ENCODE measurements around the gene CDH18. TPM values are rescaled to one million over a fixed set of nuclear protein-coding genes. Genes with fewer than 3 reads are reported as not detected.

Gene CDH18
- total RNA-seq, 1 experiment from 2014 or later = 0.86 TPM

- Histone ChIP-seq H3K4me1 (no peaks in the 10 kb centered on the region), H3K4me3 (ENCODE audit: low read depth, low read length) (no peak overlapping the region), H3K27me3 (replicated peaks; ENCODE audit: control insufficient read depth, insufficient read depth, low read length) (no peaks in the 10 kb centered on the region), H3K36me3 (ENCODE audit: control insufficient read depth, insufficient read depth, low read length) (no peaks in the 10 kb centered on the region), H3K9me3 (no peaks in the 10 kb centered on the region)
- H3K4me3 Mint-ChIP-seq (ENCODE audit: unreplicated experiment) = no peak overlapping the region
- H3K27me3 Mint-ChIP-seq (ENCODE audit: insufficient read depth, unreplicated experiment) = no peaks in the 10 kb centered on the region
- H3K27ac Mint-ChIP-seq (ENCODE audit: unreplicated experiment) = no peak overlapping the region
- TF ChIP-seq CTCF (IDR thresholded peaks at IDR 0.05; ENCODE audit: insufficient read depth in 1 of 2, low read depth in 1 of 2, low read length in 1 of 2, severe bottlenecking in 1 of 2, unreplicated experiment in 1 of 2) = no peak
- no peaks in the 10 kb centered on the region for H3K9me3 Mint-ChIP-seq (ENCODE audit: unreplicated experiment)
- no peaks in the 10 kb centered on the region for H3K4me1 Mint-ChIP-seq (ENCODE audit: low read depth, unreplicated experiment)
- intact Hi-C loops (cut with micrococcal nuclease; ENCODE audit: unreplicated experiment) = no loop called here
- no TSS peak for BruUV-seq (replicated peaks)
- ChIA-PET POLR2A (no interaction called here), CTCF (no interaction called here)
- no peaks in the 10 kb centered on the region for H3K36me3 Mint-ChIP-seq (ENCODE audit: insufficient read depth, unreplicated experiment)
- DNase-seq = no peak
These were observed 28.1 kb downstream of the CDH18 start for GRCh38 chr5:19959830-19960384.

- Histone ChIP-seq H3K4me1 (no peaks in the 10 kb centered on the region), H3K36me3 (ENCODE audit: control insufficient read depth, insufficient read depth, low read length) (no peaks in the 10 kb centered on the region), H3K9me3 (no peaks in the 10 kb centered on the region), H3K27me3 (replicated peaks; ENCODE audit: control insufficient read depth, insufficient read depth, low read length) (no peaks in the 10 kb centered on the region), H3K4me3 (ENCODE audit: low read depth, low read length) (no peak overlapping the region)
- H3K4me1 Mint-ChIP-seq (ENCODE audit: low read depth, unreplicated experiment) = no peaks in the 10 kb centered on the region
- H3K36me3 Mint-ChIP-seq (ENCODE audit: insufficient read depth, unreplicated experiment) = no peaks in the 10 kb centered on the region
- DNase-seq = no peak
- H3K9me3 Mint-ChIP-seq (ENCODE audit: unreplicated experiment) = no peaks in the 10 kb centered on the region
- BruUV-seq (replicated peaks) = no TSS peak
- no peak overlapping the region for H3K4me3 Mint-ChIP-seq (ENCODE audit: unreplicated experiment)
- ChIA-PET POLR2A (no interaction called here), CTCF (no interaction called here)
- no peak for TF ChIP-seq CTCF (IDR thresholded peaks at IDR 0.05; ENCODE audit: insufficient read depth in 1 of 2, low read depth in 1 of 2, low read length in 1 of 2, severe bottlenecking in 1 of 2, unreplicated experiment in 1 of 2)
- no peak overlapping the region for H3K27ac Mint-ChIP-seq (ENCODE audit: unreplicated experiment)
- H3K27me3 Mint-ChIP-seq (ENCODE audit: insufficient read depth, unreplicated experiment) = no peaks in the 10 kb centered on the region
- intact Hi-C loops (cut with micrococcal nuclease; ENCODE audit: unreplicated experiment) = no loop called here
These were observed 37.1 kb downstream of the CDH18 start for GRCh38 chr5:19950897-19951296.

GRCh38 chr5:19940192-19940591 is 47.8 kb downstream of the CDH18 start:
- no peak overlapping the region for H3K4me3 ChIP-seq (ENCODE audit: low read depth, low read length)

More at GRCh38 chr5:19940192-19940591, 47.8 kb downstream of the CDH18 start:
- ChIA-PET CTCF (interaction anchor here (0.6 kb wide), 1 partner anchor 367 kb away, joined by 3 read pairs; no protein-coding TSS in a partner anchor), POLR2A (no interaction called here)
- no peaks in the 10 kb centered on the region for H3K27me3 ChIP-seq (replicated peaks; ENCODE audit: control insufficient read depth, insufficient read depth, low read length)
- H3K4me1 ChIP-seq = no peaks in the 10 kb centered on the region
- no peak for TF ChIP-seq CTCF (IDR thresholded peaks at IDR 0.05; ENCODE audit: insufficient read depth in 1 of 2, low read depth in 1 of 2, low read length in 1 of 2, severe bottlenecking in 1 of 2, unreplicated experiment in 1 of 2)
- Mint-ChIP-seq H3K27me3 (ENCODE audit: insufficient read depth, unreplicated experiment) (no peaks in the 10 kb centered on the region), H3K27ac (ENCODE audit: unreplicated experiment) (no peak overlapping the region), H3K4me3 (ENCODE audit: unreplicated experiment) (no peak overlapping the region), H3K9me3 (ENCODE audit: unreplicated experiment) (no peaks in the 10 kb centered on the region), H3K36me3 (ENCODE audit: insufficient read depth, unreplicated experiment) (no peaks in the 10 kb centered on the region), H3K4me1 (ENCODE audit: low read depth, unreplicated experiment) (no peaks in the 10 kb centered on the region)
- no TSS peak for BruUV-seq (replicated peaks)
- no peaks in the 10 kb centered on the region for H3K36me3 ChIP-seq (ENCODE audit: control insufficient read depth, insufficient read depth, low read length)
- H3K9me3 ChIP-seq = no peaks in the 10 kb centered on the region
- intact Hi-C loops (cut with micrococcal nuclease; ENCODE audit: unreplicated experiment) = no loop called here
- no peak for DNase-seq
